Mesendoderm (in vitro differentiated cells): Measurements from ENCODE around the gene RASA4.
"Not testable (repeated sequence)": the region's sequence is repeated elsewhere in the genome, so short reads cannot be mapped to it uniquely, and the experiment has no call there.

Experiments
- DNase-seq: peaks from one replicate; pipeline ENCODE4 v3.0.0; 2013
- H2AK5ac ChIP-seq: 2 replicates; pipeline ENCODE4 v1.6.1; 2013; ENCODE audit warnings: low read length, inconsistent platforms
- H2BK120ac ChIP-seq: 2 replicates; pipeline ENCODE4 v1.6.1; 2013; ENCODE audit warnings: low read depth, mild to moderate bottlenecking, low read length, moderate library complexity, mixed read lengths
- H2BK15ac ChIP-seq: replicated peaks from 2 replicates; pipeline ENCODE4 v1.6.1; 2013; ENCODE audit warnings: low read depth, mild to moderate bottlenecking, moderate library complexity
- H2BK5ac ChIP-seq: 2 replicates; pipeline ENCODE4 v1.6.1; 2013; ENCODE audit warnings: low read length, inconsistent platforms
- H3K18ac ChIP-seq: 2 replicates; pipeline ENCODE4 v1.6.1; 2013; ENCODE audit warnings: mild to moderate bottlenecking, low read length, mixed read lengths
- H3K23ac ChIP-seq: one replicate; pipeline ENCODE4 v1.6.1; 2013; ENCODE audit warnings: low read length
- H3K27ac ChIP-seq: 2 replicates; pipeline ENCODE4 v1.5.1; 2013; ENCODE audit warnings: low read depth, mild to moderate bottlenecking, inconsistent platforms, low read length, moderate library complexity
- H3K27me3 ChIP-seq: 2 replicates; pipeline ENCODE4 v1.6.1; 2013; ENCODE audit warnings: low read length, control low read depth, mild to moderate bottlenecking, inconsistent platforms; ENCODE audit not compliant: insufficient read depth, poor library complexity
- H3K36me3 ChIP-seq: 2 replicates; pipeline ENCODE4 v1.6.1; 2013; ENCODE audit warnings: low read length, inconsistent platforms; ENCODE audit not compliant: control insufficient read depth, insufficient read depth
- H3K4ac ChIP-seq: one replicate; pipeline ENCODE4 v1.6.1; 2013; ENCODE audit warnings: low read depth, mild to moderate bottlenecking, low read length, moderate library complexity
- H3K4me1 ChIP-seq: 2 replicates; pipeline ENCODE4 v1.6.1; 2013; ENCODE audit warnings: low read depth, low read length, inconsistent platforms; ENCODE audit not compliant: control insufficient read depth
- H3K4me2 ChIP-seq: 2 replicates; pipeline ENCODE4 v1.6.1; 2013; ENCODE audit warnings: low read length
- H3K4me3 ChIP-seq: 2 replicates; pipeline ENCODE4 v1.5.1; 2013; ENCODE audit warnings: mild to moderate bottlenecking, low read length
- H3K56ac ChIP-seq: one replicate; pipeline ENCODE4 v1.6.1; 2013; ENCODE audit warnings: low read length
- H3K79me1 ChIP-seq: 2 replicates; pipeline ENCODE4 v1.6.1; 2013; ENCODE audit warnings: low read length, inconsistent platforms
- H3K79me2 ChIP-seq: 2 replicates; pipeline ENCODE4 v1.6.1; 2013; ENCODE audit warnings: mild to moderate bottlenecking, low read length; ENCODE audit not compliant: control insufficient read depth, insufficient read depth
- H3K9ac ChIP-seq: 2 replicates; pipeline ENCODE4 v1.6.1; 2013; ENCODE audit warnings: low read length, inconsistent platforms
- H4K5ac ChIP-seq: one replicate; pipeline ENCODE4 v1.6.1; 2013; ENCODE audit warnings: low read length
- H4K8ac ChIP-seq: one replicate; pipeline ENCODE4 v1.6.1; 2013; ENCODE audit warnings: low read depth, mild to moderate bottlenecking, control low read depth, low read length, moderate library complexity
- WGBS: extraction: QIAGEN DNeasy Blood & Tissue Kit; methylation state at CpG from one replicate; pipeline ENCODE4 v1.1.7; 2013; ENCODE audit warnings: low lambda C conversion rate, missing lambda C conversion rate; ENCODE audit not compliant: insufficient coverage; ENCODE audit errors: extremely low coverage; 5-methylcytosine and 5-hydroxymethylcytosine counted together

RASA4 gene

DNA sequence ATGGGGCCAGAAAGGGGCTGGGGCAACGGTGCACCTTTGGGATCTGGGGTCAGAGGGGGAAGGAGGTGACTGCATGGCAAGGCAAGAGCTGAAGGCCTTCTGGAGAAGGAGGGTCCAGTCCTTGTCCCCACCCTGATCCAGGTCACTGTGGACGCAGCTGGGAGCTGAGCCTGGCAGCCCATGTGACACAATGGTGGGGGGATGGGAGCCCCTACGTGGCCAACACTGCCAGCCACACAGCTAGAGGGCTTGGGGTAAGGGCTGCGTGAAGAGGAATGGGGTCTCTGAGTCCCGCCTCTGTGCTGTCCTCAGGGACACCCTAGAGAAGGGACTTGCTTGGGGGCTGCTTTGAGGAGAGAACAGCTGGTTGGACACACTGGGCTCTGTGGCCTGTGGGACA lies 34.8 kb downstream of the RASA4 start:
- not testable (repeated sequence) for H3K4ac ChIP-seq, H3K36me3 ChIP-seq, H2AK5ac ChIP-seq, H3K27ac ChIP-seq, H3K27me3 ChIP-seq, H4K5ac ChIP-seq, H3K9ac ChIP-seq, H3K4me3 ChIP-seq, H3K79me2 ChIP-seq, H3K56ac ChIP-seq, DNase-seq, H4K8ac ChIP-seq, H3K79me1 ChIP-seq, H3K4me2 ChIP-seq, H2BK15ac ChIP-seq, H3K4me1 ChIP-seq, H3K23ac ChIP-seq, H2BK120ac ChIP-seq, H2BK5ac ChIP-seq, H3K18ac ChIP-seq
- WGBS = no CpG with 5 or more reads among the region's 5 CpGs

DNA sequence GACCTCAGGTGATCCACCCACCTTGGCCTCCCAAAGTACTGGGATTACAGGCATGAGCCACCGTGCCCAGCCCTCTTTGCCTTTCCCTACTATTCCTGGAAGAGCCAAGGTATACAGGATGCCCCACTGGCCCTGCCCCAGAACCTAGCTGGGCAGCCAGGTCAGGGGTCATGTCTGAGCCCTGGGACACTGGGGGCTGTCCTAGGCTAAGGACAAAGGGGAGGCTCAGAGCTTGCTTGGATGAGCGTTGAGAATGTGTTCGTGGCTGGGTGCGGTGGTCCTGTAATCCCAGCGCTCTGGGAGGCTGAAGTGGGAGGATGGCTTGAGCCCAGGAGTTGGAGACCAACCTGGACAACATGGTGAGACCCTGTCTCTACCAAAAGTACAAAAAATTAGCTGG lies 38.1 kb downstream of the RASA4 start:
- H4K5ac ChIP-seq, H3K79me2 ChIP-seq, H2BK120ac ChIP-seq, H3K9ac ChIP-seq, H2AK5ac ChIP-seq, H3K23ac ChIP-seq, H3K4me1 ChIP-seq, H3K36me3 ChIP-seq, H3K79me1 ChIP-seq, H3K4me3 ChIP-seq, H3K18ac ChIP-seq, H3K56ac ChIP-seq, H3K4ac ChIP-seq, H3K27ac ChIP-seq, DNase-seq, H4K8ac ChIP-seq, H3K4me2 ChIP-seq, H3K27me3 ChIP-seq, H2BK5ac ChIP-seq, H2BK15ac ChIP-seq: not testable (repeated sequence)
- no CpG with 5 or more reads among the region's 5 CpGs for WGBS

DNA sequence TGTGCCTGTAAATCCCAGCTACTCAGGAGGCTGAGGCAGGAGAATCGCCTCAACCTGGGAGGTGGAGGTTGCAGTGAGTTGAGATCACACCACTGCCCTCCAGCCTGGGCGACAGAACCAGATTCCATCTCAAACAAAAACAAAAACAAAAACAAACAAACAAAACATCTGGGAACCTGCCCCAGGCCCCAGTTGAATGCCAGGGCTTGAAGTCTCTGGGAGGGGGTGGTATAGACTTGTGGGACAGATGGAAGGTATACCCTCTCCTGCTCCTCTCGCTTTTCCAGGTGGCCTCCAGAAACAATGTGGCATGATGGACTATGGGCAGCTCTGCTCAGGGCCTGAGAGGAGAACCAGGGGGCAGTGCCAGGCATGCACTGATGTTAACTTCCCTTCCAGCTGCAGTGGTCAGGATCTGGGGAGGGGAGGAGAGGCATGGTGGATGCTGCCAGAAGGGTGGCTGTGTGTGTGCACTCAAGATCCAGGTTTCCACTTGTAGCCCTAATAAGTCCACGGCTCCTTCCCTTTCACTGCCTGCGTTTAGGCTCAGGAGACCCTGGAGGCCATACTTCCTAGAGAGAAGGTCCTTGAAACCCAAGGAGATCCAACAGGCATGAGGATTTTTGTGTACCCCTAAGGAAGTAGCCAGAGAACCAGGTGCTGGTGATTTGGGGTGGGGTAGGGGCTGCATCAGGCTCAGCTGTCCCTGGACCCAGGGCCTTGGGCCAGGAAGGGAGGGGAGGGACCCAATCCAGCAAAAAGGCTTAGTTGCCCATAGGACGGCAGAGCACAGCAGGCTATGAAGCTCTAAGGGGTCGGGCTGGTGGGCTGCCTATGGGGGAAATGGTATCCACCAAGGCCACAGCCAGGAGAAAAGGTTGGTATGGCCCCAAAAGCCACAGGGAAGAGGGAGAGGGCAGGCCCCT lies 39.0 kb downstream of the RASA4 start:
- not testable (repeated sequence) for H3K4me3 ChIP-seq, H3K56ac ChIP-seq, DNase-seq, H3K18ac ChIP-seq, H3K27me3 ChIP-seq, H2AK5ac ChIP-seq, H2BK5ac ChIP-seq, H3K27ac ChIP-seq, H3K79me2 ChIP-seq, H3K4me1 ChIP-seq, H3K4me2 ChIP-seq, H4K8ac ChIP-seq, H3K9ac ChIP-seq, H3K36me3 ChIP-seq, H2BK120ac ChIP-seq, H4K5ac ChIP-seq, H3K4ac ChIP-seq, H3K79me1 ChIP-seq, H2BK15ac ChIP-seq, H3K23ac ChIP-seq
- WGBS = no CpG with 5 or more reads among the region's 7 CpGs

DNA sequence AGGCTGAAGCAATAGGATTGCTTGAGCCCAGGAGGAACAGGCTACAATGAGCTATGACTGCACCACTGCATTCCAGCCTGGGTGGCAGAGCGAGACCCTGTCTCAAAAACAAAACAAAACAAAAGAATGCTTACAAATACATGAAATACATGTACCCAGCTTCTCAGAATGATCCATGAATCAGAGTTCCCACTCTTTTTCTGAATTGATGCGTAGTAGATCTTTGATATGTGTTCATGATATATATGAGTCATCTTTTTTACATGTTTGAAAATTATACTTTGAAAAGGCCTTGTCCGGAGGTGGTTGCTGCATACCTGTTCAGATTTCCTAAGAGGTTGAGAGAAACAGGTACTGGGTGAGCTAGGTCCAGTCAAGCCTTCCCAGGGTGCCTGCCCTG lies 40.2 kb downstream of the RASA4 start:
- H2AK5ac ChIP-seq, H3K36me3 ChIP-seq, H3K56ac ChIP-seq, H3K4me3 ChIP-seq, H3K23ac ChIP-seq, H3K9ac ChIP-seq, H3K18ac ChIP-seq, H4K8ac ChIP-seq, H2BK15ac ChIP-seq, H3K79me2 ChIP-seq, H3K4me2 ChIP-seq, H4K5ac ChIP-seq, H3K4me1 ChIP-seq, H3K27ac ChIP-seq, H2BK120ac ChIP-seq, H2BK5ac ChIP-seq, DNase-seq, H3K4ac ChIP-seq, H3K27me3 ChIP-seq, H3K79me1 ChIP-seq: not testable (repeated sequence)
- no CpG with 5 or more reads among the region's 3 CpGs for WGBS

DNA sequence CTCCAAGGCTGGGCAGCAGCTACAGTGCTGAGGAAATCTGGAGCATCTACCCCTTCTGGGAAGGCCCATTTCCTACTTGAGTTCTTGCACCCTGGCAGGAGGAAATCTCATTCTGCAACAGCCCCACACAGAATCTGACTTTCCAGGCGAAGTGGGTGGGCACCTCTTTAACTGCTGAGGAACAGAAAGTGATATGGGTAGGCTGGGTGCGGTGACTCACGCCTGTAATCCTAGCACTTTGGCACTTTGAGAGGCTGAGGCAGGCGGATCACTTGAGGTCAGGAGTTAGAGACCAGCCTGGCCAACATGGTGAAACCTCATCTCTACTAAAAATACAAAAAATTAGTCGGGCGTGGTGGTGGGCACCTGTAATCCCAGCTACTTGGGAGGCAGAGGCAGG lies 41.9 kb downstream of the RASA4 start:
- DNase-seq, H2AK5ac ChIP-seq, H3K79me1 ChIP-seq, H2BK120ac ChIP-seq, H3K4ac ChIP-seq, H3K23ac ChIP-seq, H3K79me2 ChIP-seq, H3K4me3 ChIP-seq, H3K27me3 ChIP-seq, H2BK5ac ChIP-seq, H3K9ac ChIP-seq, H3K36me3 ChIP-seq, H3K18ac ChIP-seq, H3K56ac ChIP-seq, H3K4me2 ChIP-seq, H4K5ac ChIP-seq, H3K27ac ChIP-seq, H2BK15ac ChIP-seq, H4K8ac ChIP-seq, H3K4me1 ChIP-seq: not testable (repeated sequence)
- WGBS = no CpG with 5 or more reads among the region's 6 CpGs
